K562 (cell line): ENCODE measurements around the gene KANK2. TPM values are rescaled to one million over a fixed set of nuclear protein-coding genes. Genes with fewer than 3 reads are reported as not detected.
A peak's percentile ranks its signal among the peaks of the same experiment; 100 is the strongest.

Experiments used
- CBFA2T2 ChIP-seq: fragments of 450-650 bp; conservative IDR thresholded peaks from 2 replicates; pipeline ENCODE4 v1.6.1; 2017; ENCODE audit warnings: mild to moderate bottlenecking
- CCNT2 ChIP-seq: IDR thresholded peaks from 2 replicates; pipeline ENCODE4 v1.6.1; 2011; ENCODE audit warnings: borderline replicate concordance, low read depth, mild to moderate bottlenecking, moderate library complexity, mixed read lengths, low read length; ENCODE audit not compliant: insufficient read length; ENCODE audit errors: extremely low read depth
- EGR1 ChIP-seq: fragments of 450-650 bp; conservative IDR thresholded peaks from 2 replicates; pipeline ENCODE4 v1.6.1; 2017; ENCODE audit warnings: mild to moderate bottlenecking
- EWSR1 ChIP-seq: fragments of 450-650 bp; IDR thresholded peaks from 2 replicates; pipeline ENCODE4 v1.6.1; 2018; ENCODE audit warnings: borderline replicate concordance, mild to moderate bottlenecking, low read depth, moderate library complexity; ENCODE audit not compliant: partially characterized antibody
- FOXK1 ChIP-seq: sonication (generic); formaldehyde crosslinking; IDR thresholded peaks from 2 replicates; pipeline ENCODE4 v1.8.0; 2022; ENCODE audit warnings: missing genetic modification reagents, mild to moderate bottlenecking, borderline replicate concordance
- HDAC2 ChIP-seq: fragments of 450-650 bp; IDR thresholded peaks from 2 replicates; pipeline ENCODE4 v1.6.1; 2016; ENCODE audit warnings: mild to moderate bottlenecking
- MAX ChIP-seq: sonication (generic); formaldehyde crosslinking; IDR thresholded peaks from 2 replicates; pipeline ENCODE4 v1.9.0; 2022; ENCODE audit warnings: mild to moderate bottlenecking, missing genetic modification reagents
- MTA3 ChIP-seq: fragments of 450-650 bp; formaldehyde crosslinking; IDR thresholded peaks from 2 replicates; pipeline ENCODE4 v1.6.1; 2017; ENCODE audit warnings: mild to moderate bottlenecking, borderline replicate concordance
- NCOA4 ChIP-seq: fragments of 450-650 bp; IDR thresholded peaks from 2 replicates; pipeline ENCODE4 v1.6.1; 2018; ENCODE audit warnings: mild to moderate bottlenecking; ENCODE audit not compliant: partially characterized antibody
- NFIC ChIP-seq: fragments of 450-650 bp; IDR thresholded peaks from 2 replicates; pipeline ENCODE4 v1.6.1; 2017; ENCODE audit warnings: mild to moderate bottlenecking, inconsistent platforms
- RBM14 ChIP-seq: fragments of 200-400 bp; formaldehyde crosslinking; IDR thresholded peaks from 2 replicates; pipeline ENCODE4 v1.6.1; 2018; ENCODE audit warnings: low read depth, mild to moderate bottlenecking, low read length, moderate library complexity, borderline replicate concordance; ENCODE audit not compliant: insufficient read depth
- RFX1 ChIP-seq: fragments of 450-650 bp; IDR thresholded peaks from 2 replicates; pipeline ENCODE4 v1.6.1; 2016; ENCODE audit warnings: mild to moderate bottlenecking, moderate library complexity
- TEAD1 ChIP-seq, 2 experiments: fragments of 450-650 bp in 1 of 2; sonication (generic) in 1 of 2; formaldehyde crosslinking; IDR thresholded peaks; 2 replicates each; pipeline versions ENCODE4 v1.4.0 to v1.8.0; 2020 to 2022; ENCODE audit warnings: mild to moderate bottlenecking in 2 of 2, missing genetic modification reagents in 1 of 2
- ZFX ChIP-seq: sonication (generic); formaldehyde crosslinking; IDR thresholded peaks from 2 replicates; pipeline ENCODE4 v1.8.0; 2022; ENCODE audit warnings: mild to moderate bottlenecking, missing genetic modification reagents, moderate library complexity
- ZNF175 ChIP-seq: fragments of 200-800 bp; sonication (Bioruptor generic); IDR thresholded peaks from 2 replicates; pipeline ENCODE4 v1.6.1; 2016; ENCODE audit warnings: low read depth, mild to moderate bottlenecking, missing genetic modification characterization, missing compliant biosample characterization
- ZNF740 ChIP-seq, 3 experiments: fragments of 200-800 bp in 1 of 3; sonication (Bioruptor generic) in 1 of 3; sonication (generic) in 1 of 3; formaldehyde crosslinking in 1 of 3; IDR thresholded peaks; 2 replicates each; pipeline versions ENCODE4 v1.6.1 to v1.8.0; 2016 to 2022; ENCODE audit warnings: mild to moderate bottlenecking in 2 of 3, missing compliant biosample characterization in 2 of 3, missing genetic modification characterization in 2 of 3, missing genetic modification reagents in 1 of 3
- ZSCAN32 ChIP-seq: fragments of 450-650 bp; formaldehyde crosslinking; IDR thresholded peaks from 2 replicates; pipeline ENCODE4 v1.4.0; 2020; ENCODE audit warnings: mild to moderate bottlenecking, moderate library complexity
- polyA plus RNA-seq, 8 experiments: library from polyadenylated mRNA; depleted of rRNA in 4 of 8; stranded (reverse) in 5 of 8; unstranded in 3 of 8; fragments of >200 nt; fragmentation: Nextera tagmentation in 2 of 8; fragmentation: Illumina TruSeq in 1 of 8; extraction: Ambion mirVana in 2 of 8; extraction: Trizol in 1 of 8; gene quantifications; 2 replicates each; pipeline versions ENCODE4 v1.2.1 to v1.2.3, GENCODE V29; 2011 to 2014; ENCODE audit warnings: inconsistent platforms in 1 of 8, missing spikeins in 1 of 8
- total RNA-seq, 7 experiments: library from RNA; depleted of rRNA in 6 of 7; stranded (reverse); fragments of >200 nt in 6 of 7; fragmentation: Illumina TruSeq in 2 of 7; extraction: Trizol in 2 of 7; gene quantifications; 2 replicates each; pipeline versions ENCODE4 v1.2.1 to v1.2.3, GENCODE V29; 2011 to 2021; ENCODE audit warnings: low replicate concordance in 1 of 7
- TF ChIP-seq, protein P1 (sequence below), 2 experiments: IDR thresholded peaks; 2 replicates each; pipeline ENCODE4 v1.6.1; 2011; ENCODE audit warnings: borderline replicate concordance in 1 of 2, control low read depth in 1 of 2, low read depth in 1 of 2, low read length in 1 of 2, mild to moderate bottlenecking in 1 of 2, mixed read lengths in 1 of 2, moderate library complexity in 1 of 2; ENCODE audit not compliant: insufficient read depth in 1 of 2, insufficient read length in 1 of 2, poor library complexity in 1 of 2, severe bottlenecking in 1 of 2; ENCODE audit errors: extremely low read depth in 1 of 2
- TF ChIP-seq, protein P2 (sequence below), 2 experiments: fragments of 150-350 bp in 1 of 2; IDR thresholded peaks; 2 replicates each; pipeline ENCODE4 v1.6.1; 2012 to 2016; ENCODE audit warnings: low read depth in 2 of 2, low read length in 2 of 2, mild to moderate bottlenecking in 1 of 2, moderate library complexity in 1 of 2

Gene KANK2
- total and polyA plus RNA-seq, 9 of the 15 experiments (the other 6 are each of a cell fraction or from before 2014, with no cell fraction given) = 4.4 to 47.8 (median 21.3) TPM

- TF ChIP-seq NCOA4 = no peak
- TF ChIP-seq TEAD1 (CRISPR knock-in tag; IDR thresholded peaks at IDR 0.05) = peak; percentile 58 to 67; a peak in 2 of 4 replicates
- TF ChIP-seq RBM14 = no peak
- no peak for TF ChIP-seq ZSCAN32 (CRISPR knock-in tag)
- 0 out of 2 replicates have a peak, but pooled peaks have one; percentile 12 for TF ChIP-seq MTA3
- no peak for TF ChIP-seq FOXK1
- TF ChIP-seq EWSR1 = no peak
- 0 out of 2 replicates have a peak, but pooled peaks have one; percentile 15 for TF ChIP-seq EGR1
- no peak for TF ChIP-seq ZNF175 (CRISPR knock-in tag)
- TF ChIP-seq RFX1 = no peak
- 0 out of 2 replicates have a peak, but pooled peaks have one; percentile 33 for TF ChIP-seq ZFX (CRISPR knock-in tag)
- peak; percentile 91 for TF ChIP-seq ZNF740 (CRISPR knock-in tag; IDR thresholded peaks at IDR 0.05)
- no peak; a peak in 1 of 4 replicates for TF ChIP-seq ZNF740 (tag; IDR thresholded peaks at IDR 0.05)
- no peak for TF ChIP-seq CBFA2T2
- TF ChIP-seq, protein P1, sequence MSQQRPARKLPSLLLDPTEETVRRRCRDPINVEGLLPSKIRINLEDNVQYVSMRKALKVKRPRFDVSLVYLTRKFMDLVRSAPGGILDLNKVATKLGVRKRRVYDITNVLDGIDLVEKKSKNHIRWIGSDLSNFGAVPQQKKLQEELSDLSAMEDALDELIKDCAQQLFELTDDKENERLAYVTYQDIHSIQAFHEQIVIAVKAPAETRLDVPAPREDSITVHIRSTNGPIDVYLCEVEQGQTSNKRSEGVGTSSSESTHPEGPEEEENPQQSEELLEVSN (IDR thresholded peaks at IDR 0.05; ENCODE audit: borderline replicate concordance in 1 of 2, extremely low read depth in 1 of 2, insufficient read depth in 1 of 2, insufficient read length in 1 of 2, low read depth in 1 of 2, low read length in 1 of 2, poor library complexity in 1 of 2, severe bottlenecking in 1 of 2) = peak in 1 of 2 experiments; percentile 12
- no peak for TF ChIP-seq HDAC2
- peak; percentile 85 for TF ChIP-seq NFIC
- TF ChIP-seq, protein P2, sequence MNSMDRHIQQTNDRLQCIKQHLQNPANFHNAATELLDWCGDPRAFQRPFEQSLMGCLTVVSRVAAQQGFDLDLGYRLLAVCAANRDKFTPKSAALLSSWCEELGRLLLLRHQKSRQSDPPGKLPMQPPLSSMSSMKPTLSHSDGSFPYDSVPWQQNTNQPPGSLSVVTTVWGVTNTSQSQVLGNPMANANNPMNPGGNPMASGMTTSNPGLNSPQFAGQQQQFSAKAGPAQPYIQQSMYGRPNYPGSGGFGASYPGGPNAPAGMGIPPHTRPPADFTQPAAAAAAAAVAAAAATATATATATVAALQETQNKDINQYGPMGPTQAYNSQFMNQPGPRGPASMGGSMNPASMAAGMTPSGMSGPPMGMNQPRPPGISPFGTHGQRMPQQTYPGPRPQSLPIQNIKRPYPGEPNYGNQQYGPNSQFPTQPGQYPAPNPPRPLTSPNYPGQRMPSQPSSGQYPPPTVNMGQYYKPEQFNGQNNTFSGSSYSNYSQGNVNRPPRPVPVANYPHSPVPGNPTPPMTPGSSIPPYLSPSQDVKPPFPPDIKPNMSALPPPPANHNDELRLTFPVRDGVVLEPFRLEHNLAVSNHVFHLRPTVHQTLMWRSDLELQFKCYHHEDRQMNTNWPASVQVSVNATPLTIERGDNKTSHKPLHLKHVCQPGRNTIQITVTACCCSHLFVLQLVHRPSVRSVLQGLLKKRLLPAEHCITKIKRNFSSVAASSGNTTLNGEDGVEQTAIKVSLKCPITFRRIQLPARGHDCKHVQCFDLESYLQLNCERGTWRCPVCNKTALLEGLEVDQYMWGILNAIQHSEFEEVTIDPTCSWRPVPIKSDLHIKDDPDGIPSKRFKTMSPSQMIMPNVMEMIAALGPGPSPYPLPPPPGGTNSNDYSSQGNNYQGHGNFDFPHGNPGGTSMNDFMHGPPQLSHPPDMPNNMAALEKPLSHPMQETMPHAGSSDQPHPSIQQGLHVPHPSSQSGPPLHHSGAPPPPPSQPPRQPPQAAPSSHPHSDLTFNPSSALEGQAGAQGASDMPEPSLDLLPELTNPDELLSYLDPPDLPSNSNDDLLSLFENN (IDR thresholded peaks at IDR 0.05; ENCODE audit: low read depth in 2 of 2, low read length in 2 of 2) = 0 out of 4 replicates have a peak, but pooled peaks of 1 of the 2 experiments have one; percentile 10
- TF ChIP-seq CCNT2 = peak; percentile 24
- no peak for TF ChIP-seq MAX
Measured at GRCh38 chr19:11142528-11143171, 54.7 kb downstream of the KANK2 start (continued).
